K562 (cell line): Measurements from ENCODE around the gene HYAL3. TPM values are rescaled to one million over a fixed set of nuclear protein-coding genes. Genes with fewer than 3 reads are reported as not detected.
A peak's percentile ranks its signal among the peaks of the same experiment; 100 is the strongest.

Source experiments
- CREM ChIP-seq: IDR thresholded peaks from 2 replicates; pipeline ENCODE4 v1.6.1; 2014; ENCODE audit warnings: antibody characterized with exemption, low read depth
- FOSL1 ChIP-seq: fragments of 200-800 bp; sonication (Bioruptor generic); conservative IDR thresholded peaks from 2 replicates; pipeline ENCODE4 v1.6.1; 2016; ENCODE audit warnings: missing genetic modification characterization, missing compliant biosample characterization
- HNRNPL ChIP-seq: fragments of 200-400 bp; formaldehyde crosslinking; IDR thresholded peaks from 2 replicates; pipeline ENCODE4 v1.6.1; 2017; ENCODE audit warnings: low read depth, mild to moderate bottlenecking, low read length
- MYC ChIP-seq, 2 experiments: fragments of 250-450 bp in 1 of 2; sonication (Bioruptor Pico) in 1 of 2; IDR thresholded peaks; 2 replicates each; pipeline versions ENCODE4 v1.5.1 to v1.6.1; 2012 to 2021; ENCODE audit warnings: low read depth in 2 of 2, borderline replicate concordance in 1 of 2, improper control_type of control experiment in 1 of 2, low read length in 1 of 2, mild to moderate bottlenecking in 1 of 2, moderate library complexity in 1 of 2
- NR4A1 ChIP-seq, 2 experiments: fragments of 250-450 bp in 1 of 2; fragments of 450-650 bp in 1 of 2; sonication (Bioruptor Pico) in 1 of 2; IDR thresholded peaks; 2 replicates each; pipeline versions ENCODE4 v1.4.0 to v1.6.1; 2016 to 2020; ENCODE audit warnings: mild to moderate bottlenecking in 2 of 2, missing compliant biosample characterization in 1 of 2, missing genetic modification characterization in 1 of 2, moderate library complexity in 1 of 2
- SMARCA4 ChIP-seq: fragments of 450-650 bp; IDR thresholded peaks from 2 replicates; pipeline ENCODE4 v1.6.1; 2016
- SMC3 ChIP-seq: conservative IDR thresholded peaks from 2 replicates; pipeline ENCODE4 v1.6.1; 2011; ENCODE audit warnings: low read depth, low read length, improper control_type of control experiment; ENCODE audit not compliant: insufficient read depth
- SNRNP70 ChIP-seq: fragments of 200-400 bp; formaldehyde crosslinking; optimal IDR thresholded peaks from 2 replicates; pipeline ENCODE3; 2017; ENCODE audit warnings: low read depth, low read length
- SRSF7 ChIP-seq: fragments of 200-400 bp; formaldehyde crosslinking; optimal IDR thresholded peaks from 2 replicates; pipeline ENCODE3; 2017; ENCODE audit warnings: mild to moderate bottlenecking, low read depth, low read length
- TARDBP ChIP-seq: fragments of 450-650 bp; IDR thresholded peaks from 2 replicates; pipeline ENCODE4 v1.6.1; 2016
- YY1 ChIP-seq, 3 experiments: IDR thresholded peaks; 2 replicates each; pipeline ENCODE4 v1.6.1; 2011; ENCODE audit warnings: low read length in 2 of 3, mild to moderate bottlenecking in 2 of 3, moderate library complexity in 2 of 3, borderline replicate concordance in 1 of 3, control low read depth in 1 of 3, low read depth in 1 of 3; ENCODE audit not compliant: insufficient read depth in 3 of 3, insufficient replicate concordance in 2 of 3, control insufficient read depth in 1 of 3, insufficient read length in 1 of 3; ENCODE audit errors: extremely low read depth in 1 of 3
- ZBTB5 ChIP-seq: fragments of 450-650 bp; IDR thresholded peaks from 2 replicates; pipeline ENCODE4 v1.6.1; 2017; ENCODE audit warnings: antibody characterized with exemption
- ZNF134 ChIP-seq: fragments of 250-450 bp; sonication (Bioruptor Pico); conservative IDR thresholded peaks from 2 replicates; pipeline ENCODE4 v1.4.0; 2020
- ZNF408 ChIP-seq: fragments of 250-450 bp; sonication (Bioruptor Pico); IDR thresholded peaks from 2 replicates; pipeline ENCODE4 v1.4.0; 2020; ENCODE audit warnings: low read depth, mild to moderate bottlenecking, moderate library complexity
- polyA plus RNA-seq, 8 experiments: library from polyadenylated mRNA; depleted of rRNA in 4 of 8; stranded (reverse) in 5 of 8; unstranded in 3 of 8; fragments of >200 nt; fragmentation: Nextera tagmentation in 2 of 8; fragmentation: Illumina TruSeq in 1 of 8; extraction: Ambion mirVana in 2 of 8; extraction: Trizol in 1 of 8; gene quantifications; 2 replicates each; pipeline versions ENCODE4 v1.2.1 to v1.2.3, GENCODE V29; 2011 to 2014; ENCODE audit warnings: inconsistent platforms in 1 of 8, missing spikeins in 1 of 8
- total RNA-seq, 7 experiments: library from RNA; depleted of rRNA in 6 of 7; stranded (reverse); fragments of >200 nt in 6 of 7; fragmentation: Illumina TruSeq in 2 of 7; extraction: Trizol in 2 of 7; gene quantifications; 2 replicates each; pipeline versions ENCODE4 v1.2.1 to v1.2.3, GENCODE V29; 2011 to 2021; ENCODE audit warnings: low replicate concordance in 1 of 7
- TF ChIP-seq, protein P1 (sequence below): fragments of 450-650 bp; formaldehyde crosslinking; IDR thresholded peaks from 2 replicates; pipeline ENCODE4 v1.4.0; 2020; ENCODE audit warnings: mild to moderate bottlenecking, moderate library complexity
- TF ChIP-seq, protein P2 (sequence below): fragments of 250-450 bp; sonication (Bioruptor Pico); IDR thresholded peaks from 2 replicates; pipeline ENCODE4 v1.4.0; 2020; ENCODE audit warnings: mild to moderate bottlenecking

The HYAL3 gene
- total and polyA plus RNA-seq, 9 of the 15 experiments (the other 6 are each of a cell fraction or from before 2014, with no cell fraction given): 0.38 to 9.1 (median 6.8) TPM

GRCh38 chr3:50260027-50260941 is 38.9 kb downstream of the HYAL3 start (continued):
- TF ChIP-seq SRSF7: no peak
- no peak for TF ChIP-seq SNRNP70
- TF ChIP-seq TARDBP: no peak
- TF ChIP-seq HNRNPL: peak; percentile 77
- TF ChIP-seq, protein P1, sequence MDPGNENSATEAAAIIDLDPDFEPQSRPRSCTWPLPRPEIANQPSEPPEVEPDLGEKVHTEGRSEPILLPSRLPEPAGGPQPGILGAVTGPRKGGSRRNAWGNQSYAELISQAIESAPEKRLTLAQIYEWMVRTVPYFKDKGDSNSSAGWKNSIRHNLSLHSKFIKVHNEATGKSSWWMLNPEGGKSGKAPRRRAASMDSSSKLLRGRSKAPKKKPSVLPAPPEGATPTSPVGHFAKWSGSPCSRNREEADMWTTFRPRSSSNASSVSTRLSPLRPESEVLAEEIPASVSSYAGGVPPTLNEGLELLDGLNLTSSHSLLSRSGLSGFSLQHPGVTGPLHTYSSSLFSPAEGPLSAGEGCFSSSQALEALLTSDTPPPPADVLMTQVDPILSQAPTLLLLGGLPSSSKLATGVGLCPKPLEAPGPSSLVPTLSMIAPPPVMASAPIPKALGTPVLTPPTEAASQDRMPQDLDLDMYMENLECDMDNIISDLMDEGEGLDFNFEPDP (CRISPR knock-in tag): no peak
- peak in 2 of 3 experiments; percentile 32 to 72 for TF ChIP-seq YY1 (IDR thresholded peaks at IDR 0.05; ENCODE audit: borderline replicate concordance in 1 of 3, control insufficient read depth in 1 of 3, extremely low read depth in 1 of 3, insufficient read depth in 3 of 3, insufficient read length in 1 of 3, insufficient replicate concordance in 2 of 3, low read depth in 1 of 3, low read length in 2 of 3)
- TF ChIP-seq SMARCA4: no peak
- TF ChIP-seq SMC3: peak; percentile 56
- TF ChIP-seq ZNF134: no peak
- peak; percentile 63 for TF ChIP-seq MYC (IDR thresholded peaks at IDR 0.05; ENCODE audit: low read depth, low read length)
- no peak for TF ChIP-seq MYC (CRISPR knock-in tag; IDR thresholded peaks at IDR 0.05; ENCODE audit: borderline replicate concordance, low read depth)
- TF ChIP-seq CREM: peak; percentile 93
- TF ChIP-seq ZNF408 (CRISPR knock-in tag): no peak
- TF ChIP-seq ZBTB5: no peak
- TF ChIP-seq FOSL1: 0 out of 2 replicates have a peak, but pooled peaks have one; percentile 36
- TF ChIP-seq, protein P2, sequence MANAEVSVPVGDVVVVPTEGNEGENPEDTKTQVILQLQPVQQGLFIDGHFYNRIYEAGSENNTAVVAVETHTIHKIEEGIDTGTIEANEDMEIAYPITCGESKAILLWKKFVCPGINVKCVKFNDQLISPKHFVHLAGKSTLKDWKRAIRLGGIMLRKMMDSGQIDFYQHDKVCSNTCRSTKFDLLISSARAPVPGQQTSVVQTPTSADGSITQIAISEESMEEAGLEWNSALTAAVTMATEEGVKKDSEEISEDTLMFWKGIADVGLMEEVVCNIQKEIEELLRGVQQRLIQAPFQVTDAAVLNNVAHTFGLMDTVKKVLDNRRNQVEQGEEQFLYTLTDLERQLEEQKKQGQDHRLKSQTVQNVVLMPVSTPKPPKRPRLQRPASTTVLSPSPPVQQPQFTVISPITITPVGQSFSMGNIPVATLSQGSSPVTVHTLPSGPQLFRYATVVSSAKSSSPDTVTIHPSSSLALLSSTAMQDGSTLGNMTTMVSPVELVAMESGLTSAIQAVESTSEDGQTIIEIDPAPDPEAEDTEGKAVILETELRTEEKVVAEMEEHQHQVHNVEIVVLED (CRISPR knock-in tag): 0 out of 2 replicates have a peak, but pooled peaks have one; percentile 27
- no peak for TF ChIP-seq NR4A1 (CRISPR knock-in tag; IDR thresholded peaks at IDR 0.05)
- TF ChIP-seq NR4A1 (tag; IDR thresholded peaks at IDR 0.05): no peak
